GM12878 (cell line): ENCODE measurements around the gene SERPINF2. TPM values are rescaled to one million over a fixed set of nuclear protein-coding genes. Genes with fewer than 3 reads are reported as not detected.

ENCODE experiments used
- ATAC-seq: fragments of 200-7000 bp; cut with Tn5 transposase; 3 replicates; pipeline ENCODE4 v1.9.1; 2020; ENCODE audit warnings: mild to moderate bottlenecking, moderate library complexity
- BruUV-seq: library from RNA; stranded (reverse); fragments of 400-500 nt; replicated peaks from 2 replicates; lab custom pipeline; 2021; lab: Mats Ljungman, UMichigan
- CTCF ChIA-PET: fragments of 300-600 bp; sonication (Branson Sonifier 250); formaldehyde crosslinking; extraction: SDS; loops from one replicate; lab custom pipeline; 2021; ENCODE audit warnings: inconsistent platforms; lab: Yijun Ruan, JAX
- POLR2A ChIA-PET: fragments of 350-600 bp; formaldehyde crosslinking; extraction: SDS; loops from one replicate; lab custom pipeline; 2021; ENCODE audit warnings: inconsistent platforms; lab: Charles Lee
- RAD21 ChIA-PET: fragments of 300-600 bp; sonication (Branson Sonifier 250); formaldehyde crosslinking; loops from one replicate; lab custom pipeline; 2023; ENCODE audit warnings: antibody characterized with exemption; ENCODE audit not compliant: unreplicated experiment; lab: Charles Lee
- SMC1A ChIA-PET: fragments of 300-600 bp; sonication (Branson Sonifier 250); formaldehyde crosslinking; loops from one replicate; lab custom pipeline; 2023; ENCODE audit not compliant: unreplicated experiment, uncharacterized antibody; lab: Charles Lee
- DNase-seq: peaks from one replicate; pipeline ENCODE4 v3.0.0-alpha.2; 2011; ENCODE audit warnings: low read depth, low spot score
- FAIRE-seq: peaks from 3 replicates; lab custom pipeline; 2011; peaks lifted over from hg19 to GRCh38; lab: Jason Lieb, UNC
- H2AFZ ChIP-seq: 2 replicates; pipeline ENCODE4 v1.6.0; 2011; ENCODE audit warnings: low read depth, low read length, control low read depth; ENCODE audit not compliant: control insufficient read depth
- H3K27ac ChIP-seq: 2 replicates; pipeline ENCODE4 v1.5.1; 2011; ENCODE audit warnings: control low read depth; ENCODE audit not compliant: control insufficient read depth, insufficient read depth
- H3K27me3 ChIP-seq, 2 experiments: replicated peaks in 1 of 2; 2 replicates each; pipeline versions ENCODE4 v1.6.0 to v1.6.1; 2011; ENCODE audit warnings: low read length in 1 of 2; ENCODE audit not compliant: control insufficient read depth in 2 of 2, insufficient read depth in 2 of 2
- H3K36me3 ChIP-seq, 2 experiments: 2 replicates each; pipeline ENCODE4 v1.5.1; 2011; ENCODE audit warnings: low read length in 1 of 2; ENCODE audit not compliant: control insufficient read depth in 2 of 2, insufficient read depth in 2 of 2
- H3K4me1 ChIP-seq: 2 replicates; pipeline ENCODE4 v1.6.1; 2011; ENCODE audit warnings: mild to moderate bottlenecking, low read length, moderate library complexity, mixed read lengths; ENCODE audit not compliant: control insufficient read depth, insufficient read depth
- H3K4me2 ChIP-seq: 2 replicates; pipeline ENCODE4 v1.6.0; 2011; ENCODE audit warnings: control low read depth; ENCODE audit not compliant: control insufficient read depth, insufficient read depth
- H3K4me3 ChIP-seq: fragments of 200-600 bp; sonication (generic); 2 replicates; pipeline ENCODE4 v1.5.1; 2016
- H3K79me2 ChIP-seq: 2 replicates; pipeline ENCODE4 v1.6.0; 2011; ENCODE audit warnings: low read length; ENCODE audit not compliant: control insufficient read depth, insufficient read depth
- H3K9ac ChIP-seq: 2 replicates; pipeline ENCODE4 v1.8.0; 2011; ENCODE audit warnings: low read length, control low read depth, mixed read lengths; ENCODE audit not compliant: control insufficient read depth, insufficient read depth
- H3K9me3 ChIP-seq: replicated peaks from 3 replicates; pipeline ENCODE4 v1.5.1; 2011; ENCODE audit warnings: mild to moderate bottlenecking, low read length; ENCODE audit not compliant: control insufficient read depth, insufficient read depth
- H4K20me1 ChIP-seq: 2 replicates; pipeline ENCODE4 v1.6.0; 2011; ENCODE audit not compliant: control insufficient read depth, insufficient read depth
- BMI1 ChIP-seq: fragments of 450-650 bp; IDR thresholded peaks from 2 replicates; pipeline ENCODE4 v1.6.1; 2016; ENCODE audit warnings: mild to moderate bottlenecking, moderate library complexity, borderline replicate concordance
- CHD2 ChIP-seq: IDR thresholded peaks from 2 replicates; pipeline ENCODE4 v1.6.1; 2011; ENCODE audit warnings: low read depth, low read length, improper control_type of control experiment, borderline replicate concordance
- ETV6 ChIP-seq, 2 experiments: fragments of 450-650 bp in 1 of 2; IDR thresholded peaks in 1 of 2; conservative IDR thresholded peaks in 1 of 2; 2 replicates each; pipeline ENCODE4 v1.6.1; 2014; ENCODE audit warnings: antibody characterized with exemption in 1 of 2, borderline replicate concordance in 1 of 2, low read depth in 1 of 2, mild to moderate bottlenecking in 1 of 2, moderate library complexity in 1 of 2
- FOXK2 ChIP-seq: fragments of 450-650 bp; IDR thresholded peaks from 2 replicates; pipeline ENCODE4 v1.6.1; 2017; ENCODE audit warnings: mild to moderate bottlenecking, moderate library complexity
- MEF2A ChIP-seq: IDR thresholded peaks from 2 replicates; pipeline ENCODE4 v1.6.1; 2011; ENCODE audit warnings: low read depth, mild to moderate bottlenecking, low read length, moderate library complexity; ENCODE audit not compliant: insufficient read depth
- NFXL1 ChIP-seq: fragments of 450-650 bp; IDR thresholded peaks from 2 replicates; pipeline ENCODE4 v1.6.1; 2017; ENCODE audit warnings: antibody characterized with exemption, mild to moderate bottlenecking, borderline replicate concordance
- SMARCA5 ChIP-seq: fragments of 450-650 bp; IDR thresholded peaks from 2 replicates; pipeline ENCODE4 v1.6.1; 2017; ENCODE audit warnings: mild to moderate bottlenecking
- SPI1 ChIP-seq: IDR thresholded peaks from 2 replicates; pipeline ENCODE4 v1.6.1; 2011; ENCODE audit warnings: low read depth, mild to moderate bottlenecking, low read length, moderate library complexity, borderline replicate concordance; ENCODE audit not compliant: insufficient read depth
- ZNF622 ChIP-seq: fragments of 450-650 bp; IDR thresholded peaks from 2 replicates; pipeline ENCODE4 v1.6.1; 2017; ENCODE audit warnings: mild to moderate bottlenecking, inconsistent platforms
- WGBS: methylation state at CpG from one replicate; pipeline ENCODE4 v1.1.6; 2016; ENCODE audit warnings: low lambda C conversion rate; ENCODE audit not compliant: insufficient replicate concordance, insufficient coverage; ENCODE audit errors: missing lambda C conversion rate; 5-methylcytosine and 5-hydroxymethylcytosine counted together
- in situ Hi-C: fragments of 300-500 bp; cut with MboI; formaldehyde crosslinking; loops from 9 replicates; pipeline ENCODE4 v1.14.3; 2018; ENCODE audit warnings: mixed read lengths
- intact Hi-C: fragments of 100-400 bp; cut with micrococcal nuclease; formaldehyde crosslinking; loops from one replicate; pipeline ENCODE4 v1.14.2; 2022; ENCODE audit not compliant: unreplicated experiment
- polyA plus RNA-seq, 11 experiments: library from polyadenylated mRNA; depleted of rRNA in 4 of 11; unstranded in 6 of 11; stranded (reverse) in 5 of 11; fragments of >200 nt; fragmentation: Nextera tagmentation in 4 of 11; fragmentation: Illumina TruSeq in 1 of 11; extraction: Ambion mirVana in 4 of 11; extraction: Trizol in 1 of 11; gene quantifications; 1 replicate in 1 of 11; 2 replicates in 10 of 11; pipeline versions ENCODE4 v1.2.1 to v1.2.3, GENCODE V29; 2011 to 2016; ENCODE audit warnings: inconsistent platforms in 2 of 11, missing spikeins in 2 of 11, low read depth in 1 of 11
- total RNA-seq, 4 experiments: library from RNA; depleted of rRNA in 3 of 4; stranded (reverse); fragments of >200 nt in 3 of 4; fragmentation: Illumina TruSeq in 1 of 4; extraction: Trizol in 1 of 4; gene quantifications; 2 replicates each; pipeline versions ENCODE4 v1.2.1 to v1.2.3, GENCODE V29; 2013 to 2021
- TF ChIP-seq, protein P1 (sequence below): fragments of 450-650 bp; IDR thresholded peaks from 2 replicates; pipeline ENCODE4 v1.6.1; 2017; ENCODE audit warnings: antibody characterized with exemption, mild to moderate bottlenecking, moderate library complexity
- TF ChIP-seq, protein P2 (sequence below): fragments of 150-350 bp; IDR thresholded peaks from 2 replicates; pipeline ENCODE4 v1.6.1; 2014; ENCODE audit warnings: mild to moderate bottlenecking, low read depth, low read length
- TF ChIP-seq, protein P3 (sequence below): fragments of 450-650 bp; IDR thresholded peaks from 2 replicates; pipeline ENCODE4 v1.6.1; 2016; ENCODE audit warnings: mild to moderate bottlenecking, moderate library complexity, borderline replicate concordance

The SERPINF2 gene
- total and polyA plus RNA-seq, 10 of the 15 experiments (the other 5 are each of a cell fraction or from before 2014, with no cell fraction given), result 0.04 to 0.21 (median 0.12) TPM; not detected in 6

DNA sequence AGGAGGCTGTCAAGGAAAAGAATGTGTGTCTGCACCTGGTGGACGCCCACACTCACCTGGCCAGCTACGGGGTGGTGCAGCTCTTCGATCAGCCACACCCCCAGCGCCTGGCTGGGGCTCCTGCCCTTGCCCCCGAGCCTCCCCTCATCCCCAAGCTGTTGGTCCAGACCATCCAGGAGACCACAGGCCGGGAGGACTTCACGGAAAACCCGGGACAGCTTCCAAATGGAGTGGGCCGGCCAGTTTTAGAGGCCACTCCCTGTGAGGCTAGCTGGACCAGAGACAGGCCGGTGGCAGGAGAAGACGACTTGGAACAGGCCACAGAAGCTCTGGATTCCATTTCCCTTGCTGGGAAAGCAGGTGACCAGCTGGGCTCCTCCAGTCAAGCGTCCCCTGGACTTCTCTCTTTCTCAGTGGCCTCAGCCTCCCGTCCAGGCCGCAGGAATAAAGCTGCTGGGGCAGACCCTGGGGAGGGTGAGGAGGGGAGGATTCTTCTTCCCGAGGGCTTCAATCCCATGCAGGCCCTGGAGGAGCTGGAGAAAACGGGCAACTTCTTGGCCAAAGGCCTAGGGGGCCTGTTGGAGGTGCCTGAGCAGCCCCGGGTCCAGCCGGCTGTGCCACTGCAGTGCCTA lies 15.9 kb upstream of the SERPINF2 start:
- Histone ChIP-seq H3K36me3 (peaks cover 3 to 5% of the 10 kb centered on the region in 2 experiments; a peak in 3 of 4 replicates), H3K4me2 (no peak overlapping the region), H3K4me1 (peaks cover 28% of the 10 kb centered on the region), H4K20me1 (no peaks in the 10 kb centered on the region), H2AFZ (no peak overlapping the region), H3K79me2 (peaks cover 16% of the 10 kb centered on the region), H3K27ac (no peak overlapping the region), H3K4me3 (no peak overlapping the region), H3K9ac (no peak overlapping the region), H3K27me3 (no peaks in the 10 kb centered on the region), H3K9me3 (no peaks in the 10 kb centered on the region)
- TF ChIP-seq, protein P1, sequence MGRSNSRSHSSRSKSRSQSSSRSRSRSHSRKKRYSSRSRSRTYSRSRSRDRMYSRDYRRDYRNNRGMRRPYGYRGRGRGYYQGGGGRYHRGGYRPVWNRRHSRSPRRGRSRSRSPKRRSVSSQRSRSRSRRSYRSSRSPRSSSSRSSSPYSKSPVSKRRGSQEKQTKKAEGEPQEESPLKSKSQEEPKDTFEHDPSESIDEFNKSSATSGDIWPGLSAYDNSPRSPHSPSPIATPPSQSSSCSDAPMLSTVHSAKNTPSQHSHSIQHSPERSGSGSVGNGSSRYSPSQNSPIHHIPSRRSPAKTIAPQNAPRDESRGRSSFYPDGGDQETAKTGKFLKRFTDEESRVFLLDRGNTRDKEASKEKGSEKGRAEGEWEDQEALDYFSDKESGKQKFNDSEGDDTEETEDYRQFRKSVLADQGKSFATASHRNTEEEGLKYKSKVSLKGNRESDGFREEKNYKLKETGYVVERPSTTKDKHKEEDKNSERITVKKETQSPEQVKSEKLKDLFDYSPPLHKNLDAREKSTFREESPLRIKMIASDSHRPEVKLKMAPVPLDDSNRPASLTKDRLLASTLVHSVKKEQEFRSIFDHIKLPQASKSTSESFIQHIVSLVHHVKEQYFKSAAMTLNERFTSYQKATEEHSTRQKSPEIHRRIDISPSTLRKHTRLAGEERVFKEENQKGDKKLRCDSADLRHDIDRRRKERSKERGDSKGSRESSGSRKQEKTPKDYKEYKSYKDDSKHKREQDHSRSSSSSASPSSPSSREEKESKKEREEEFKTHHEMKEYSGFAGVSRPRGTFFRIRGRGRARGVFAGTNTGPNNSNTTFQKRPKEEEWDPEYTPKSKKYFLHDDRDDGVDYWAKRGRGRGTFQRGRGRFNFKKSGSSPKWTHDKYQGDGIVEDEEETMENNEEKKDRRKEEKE, result no peak
- TF ChIP-seq ZNF622, result no peak
- no peak for TF ChIP-seq SPI1
- TF ChIP-seq MEF2A, result no peak
- TF ChIP-seq, protein P2, sequence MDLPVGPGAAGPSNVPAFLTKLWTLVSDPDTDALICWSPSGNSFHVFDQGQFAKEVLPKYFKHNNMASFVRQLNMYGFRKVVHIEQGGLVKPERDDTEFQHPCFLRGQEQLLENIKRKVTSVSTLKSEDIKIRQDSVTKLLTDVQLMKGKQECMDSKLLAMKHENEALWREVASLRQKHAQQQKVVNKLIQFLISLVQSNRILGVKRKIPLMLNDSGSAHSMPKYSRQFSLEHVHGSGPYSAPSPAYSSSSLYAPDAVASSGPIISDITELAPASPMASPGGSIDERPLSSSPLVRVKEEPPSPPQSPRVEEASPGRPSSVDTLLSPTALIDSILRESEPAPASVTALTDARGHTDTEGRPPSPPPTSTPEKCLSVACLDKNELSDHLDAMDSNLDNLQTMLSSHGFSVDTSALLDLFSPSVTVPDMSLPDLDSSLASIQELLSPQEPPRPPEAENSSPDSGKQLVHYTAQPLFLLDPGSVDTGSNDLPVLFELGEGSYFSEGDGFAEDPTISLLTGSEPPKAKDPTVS, result no peak
- no peak for TF ChIP-seq FOXK2
- no peak for TF ChIP-seq ETV6 (conservative IDR thresholded peaks at IDR 0.05 in 1 of 2, IDR thresholded peaks at IDR 0.05 in 1 of 2; ENCODE audit: borderline replicate concordance in 1 of 2, low read depth in 1 of 2)
- TF ChIP-seq BMI1, result no peak
- TF ChIP-seq SMARCA5, result no peak
- TF ChIP-seq NFXL1, result no peak
- TF ChIP-seq CHD2, result no peak
- TF ChIP-seq, protein P3, sequence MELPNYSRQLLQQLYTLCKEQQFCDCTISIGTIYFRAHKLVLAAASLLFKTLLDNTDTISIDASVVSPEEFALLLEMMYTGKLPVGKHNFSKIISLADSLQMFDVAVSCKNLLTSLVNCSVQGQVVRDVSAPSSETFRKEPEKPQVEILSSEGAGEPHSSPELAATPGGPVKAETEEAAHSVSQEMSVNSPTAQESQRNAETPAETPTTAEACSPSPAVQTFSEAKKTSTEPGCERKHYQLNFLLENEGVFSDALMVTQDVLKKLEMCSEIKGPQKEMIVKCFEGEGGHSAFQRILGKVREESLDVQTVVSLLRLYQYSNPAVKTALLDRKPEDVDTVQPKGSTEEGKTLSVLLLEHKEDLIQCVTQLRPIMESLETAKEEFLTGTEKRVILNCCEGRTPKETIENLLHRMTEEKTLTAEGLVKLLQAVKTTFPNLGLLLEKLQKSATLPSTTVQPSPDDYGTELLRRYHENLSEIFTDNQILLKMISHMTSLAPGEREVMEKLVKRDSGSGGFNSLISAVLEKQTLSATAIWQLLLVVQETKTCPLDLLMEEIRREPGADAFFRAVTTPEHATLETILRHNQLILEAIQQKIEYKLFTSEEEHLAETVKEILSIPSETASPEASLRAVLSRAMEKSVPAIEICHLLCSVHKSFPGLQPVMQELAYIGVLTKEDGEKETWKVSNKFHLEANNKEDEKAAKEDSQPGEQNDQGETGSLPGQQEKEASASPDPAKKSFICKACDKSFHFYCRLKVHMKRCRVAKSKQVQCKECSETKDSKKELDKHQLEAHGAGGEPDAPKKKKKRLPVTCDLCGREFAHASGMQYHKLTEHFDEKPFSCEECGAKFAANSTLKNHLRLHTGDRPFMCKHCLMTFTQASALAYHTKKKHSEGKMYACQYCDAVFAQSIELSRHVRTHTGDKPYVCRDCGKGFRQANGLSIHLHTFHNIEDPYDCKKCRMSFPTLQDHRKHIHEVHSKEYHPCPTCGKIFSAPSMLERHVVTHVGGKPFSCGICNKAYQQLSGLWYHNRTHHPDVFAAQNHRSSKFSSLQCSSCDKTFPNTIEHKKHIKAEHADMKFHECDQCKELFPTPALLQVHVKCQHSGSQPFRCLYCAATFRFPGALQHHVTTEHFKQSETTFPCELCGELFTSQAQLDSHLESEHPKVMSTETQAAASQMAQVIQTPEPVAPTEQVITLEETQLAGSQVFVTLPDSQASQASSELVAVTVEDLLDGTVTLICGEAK, result no peak
- BruUV-seq, result no TSS peak
- FAIRE-seq (no peak), ATAC-seq (no peak), DNase-seq (no peak)
- POLR2A ChIA-PET, result interaction anchor here (0.8 kb wide), 1 partner anchor 10 kb away, joined by 3 read pairs; no protein-coding TSS in a partner anchor
- intact Hi-C loops, result no loop called here
- in situ Hi-C loops, result no loop called here
- WGBS, result 95% methylated on average over 18 of the region's 18 CpGs
- RAD21 ChIA-PET, result no interaction called here
- SMC1A ChIA-PET, result interaction anchor here (1.7 kb wide), 1 partner anchor 10 kb away, joined by 4 read pairs; no protein-coding TSS in a partner anchor
- CTCF ChIA-PET, result no interaction called here
